K562 (cell line): Measurements from ENCODE around the gene GLI1. TPM values are rescaled to one million over a fixed set of nuclear protein-coding genes. Genes with fewer than 3 reads are reported as not detected.

ENCODE experiments used
- ATAC-seq: fragments of 200-7000 bp; cut with Tn5 transposase; 3 replicates; pipeline ENCODE4 v1.9.1; 2020; ENCODE audit warnings: moderate library complexity
- BruUV-seq: library from RNA; stranded (reverse); fragments of 400-500 nt; replicated peaks from 2 replicates; lab custom pipeline; 2021; lab: Mats Ljungman, UMichigan
- CTCF ChIA-PET: fragments of 300-600 bp; formaldehyde crosslinking; extraction: SDS; loops from one replicate; lab custom pipeline; 2021; ENCODE audit warnings: low intra/inter-chr PET ratio; lab: Yijun Ruan, JAX
- POLR2A ChIA-PET: fragments of 300-600, 350-650 bp; sonication (Branson Sonifier 250); formaldehyde crosslinking; extraction: SDS; loops from one replicate; lab custom pipeline; 2021; ENCODE audit warnings: antibody characterized with exemption, inconsistent platforms; lab: Yijun Ruan, JAX
- DNase-seq, 4 experiments: peaks; one replicate each; pipeline versions ENCODE4 v3.0.0 to v3.0.0-alpha.2; 2011 to 2018; ENCODE audit warnings: low spot score in 3 of 4, mixed read lengths in 3 of 4; ENCODE audit errors: extremely low read depth in 1 of 4
- FAIRE-seq: peaks from 2 replicates; lab custom pipeline; 2011; peaks lifted over from hg19 to GRCh38; lab: Jason Lieb, UNC
- H2AFZ ChIP-seq: 2 replicates; pipeline ENCODE4 v1.6.0; 2011; ENCODE audit warnings: low read depth, low read length, control low read depth, inconsistent platforms
- H3K27ac ChIP-seq: fragments of 200-600 bp; 3 replicates; pipeline ENCODE4 v1.8.0; 2011; ENCODE audit warnings: low read depth, mild to moderate bottlenecking, control low read depth, inconsistent platforms, low read length, moderate library complexity, mixed read lengths; ENCODE audit errors: extremely low read depth
- H3K27me3 ChIP-seq, 2 experiments: fragments of 300-600 bp in 1 of 2; 2 replicates in 1 of 2; 3 replicates in 1 of 2; pipeline versions ENCODE4 v1.6.0 to v1.8.0; 2011; ENCODE audit warnings: inconsistent platforms in 2 of 2, low read length in 2 of 2, mild to moderate bottlenecking in 1 of 2, mixed read lengths in 1 of 2, moderate library complexity in 1 of 2; ENCODE audit not compliant: control insufficient read depth in 2 of 2, insufficient read depth in 2 of 2
- H3K36me3 ChIP-seq: fragments of 300-600 bp; 3 replicates; pipeline ENCODE4 v1.8.0; 2011; ENCODE audit warnings: mild to moderate bottlenecking, low read length, inconsistent platforms; ENCODE audit not compliant: control insufficient read depth, insufficient read depth
- H3K4me1 ChIP-seq, 2 experiments: fragments of 200-600 bp in 1 of 2; replicated peaks in 1 of 2; 2 replicates in 1 of 2; 3 replicates in 1 of 2; pipeline versions ENCODE4 v1.5.1 to v1.8.0; 2011; ENCODE audit warnings: inconsistent platforms in 2 of 2, low read length in 2 of 2, mild to moderate bottlenecking in 1 of 2, mixed read lengths in 1 of 2, moderate library complexity in 1 of 2; ENCODE audit not compliant: control insufficient read depth in 2 of 2, insufficient read depth in 2 of 2
- H3K4me2 ChIP-seq: 2 replicates; pipeline ENCODE4 v1.6.1; 2011; ENCODE audit warnings: low read length, control low read depth, inconsistent platforms, mixed read lengths; ENCODE audit not compliant: insufficient read depth
- H3K4me3 ChIP-seq: fragments of 200-600 bp; sonication (generic), shearing (Covaris generic); 2 replicates; pipeline ENCODE4 v1.5.1; 2016; ENCODE audit warnings: control low read depth, inconsistent platforms
- H3K79me2 ChIP-seq: fragments of 200-600 bp; 3 replicates; pipeline ENCODE4 v1.8.0; 2011; ENCODE audit warnings: low read length, inconsistent platforms; ENCODE audit not compliant: control insufficient read depth, insufficient read depth
- H3K9ac ChIP-seq, 2 experiments: 2 replicates each; pipeline versions ENCODE4 v1.6.0 to v1.6.1; 2011; ENCODE audit warnings: low read depth in 2 of 2, low read length in 2 of 2, control low read depth in 1 of 2, inconsistent platforms in 1 of 2, mild to moderate bottlenecking in 1 of 2, mixed read lengths in 1 of 2; ENCODE audit not compliant: insufficient read depth in 1 of 2
- H3K9me1 ChIP-seq: one replicate; pipeline ENCODE4 v1.6.0; 2011; ENCODE audit warnings: inconsistent platforms, mild to moderate bottlenecking, low read length, moderate library complexity; ENCODE audit not compliant: control insufficient read depth, insufficient read depth
- H3K9me3 ChIP-seq: replicated peaks from 2 replicates; pipeline ENCODE4 v1.5.1; 2011; ENCODE audit warnings: low read depth, low read length, inconsistent platforms; ENCODE audit not compliant: control insufficient read depth, insufficient read depth
- H4K20me1 ChIP-seq: replicated peaks from 2 replicates; pipeline ENCODE4 v1.6.1; 2011; ENCODE audit warnings: low read length, inconsistent platforms, mixed read lengths; ENCODE audit not compliant: control insufficient read depth, insufficient read depth
- E2F6 ChIP-seq, 2 experiments: IDR thresholded peaks; 2 replicates each; pipeline ENCODE4 v1.6.1; 2011; ENCODE audit warnings: borderline replicate concordance in 1 of 2, control low read depth in 1 of 2, low read depth in 1 of 2, low read length in 1 of 2, mild to moderate bottlenecking in 1 of 2, mixed read lengths in 1 of 2, moderate library complexity in 1 of 2; ENCODE audit not compliant: insufficient read depth in 1 of 2, insufficient read length in 1 of 2, poor library complexity in 1 of 2, severe bottlenecking in 1 of 2; ENCODE audit errors: extremely low read depth in 1 of 2
- GABPB1 ChIP-seq: sonication (generic); formaldehyde crosslinking; IDR thresholded peaks from 2 replicates; pipeline ENCODE4 v1.8.0; 2022; ENCODE audit warnings: mild to moderate bottlenecking, missing genetic modification reagents
- NCOA1 ChIP-seq: fragments of 450-650 bp; IDR thresholded peaks from 2 replicates; pipeline ENCODE4 v1.6.1; 2016; ENCODE audit warnings: low read depth
- NFRKB ChIP-seq: fragments of 450-650 bp; IDR thresholded peaks from 2 replicates; pipeline ENCODE4 v1.6.1; 2016; ENCODE audit warnings: low read depth
- PRMT5 ChIP-seq: sonication (generic); formaldehyde crosslinking; IDR thresholded peaks from 2 replicates; pipeline ENCODE4 v1.5.0; 2020; ENCODE audit warnings: missing genetic modification reagents
- PURB ChIP-seq: sonication (generic); formaldehyde crosslinking; IDR thresholded peaks from 2 replicates; pipeline ENCODE4 v1.9.0; 2021; ENCODE audit warnings: low read depth, mild to moderate bottlenecking, missing genetic modification reagents
- RB1 ChIP-seq: fragments of 450-650 bp; IDR thresholded peaks from 2 replicates; pipeline ENCODE4 v1.6.1; 2017; ENCODE audit warnings: low read depth, mild to moderate bottlenecking
- TAL1 ChIP-seq: fragments of 450-650 bp; IDR thresholded peaks from 2 replicates; pipeline ENCODE4 v1.6.1; 2016; ENCODE audit warnings: mild to moderate bottlenecking
- ZNF134 ChIP-seq: fragments of 250-450 bp; sonication (Bioruptor Pico); conservative IDR thresholded peaks from 2 replicates; pipeline ENCODE4 v1.4.0; 2020
- ZNF175 ChIP-seq: fragments of 200-800 bp; sonication (Bioruptor generic); IDR thresholded peaks from 2 replicates; pipeline ENCODE4 v1.6.1; 2016; ENCODE audit warnings: low read depth, mild to moderate bottlenecking, missing genetic modification characterization, missing compliant biosample characterization
- WGBS: fragments of 100-300 bp; shearing (Covaris generic); methylation state at CpG from one replicate; pipeline ENCODE4 v1.1.6; 2016; ENCODE audit warnings: low coverage, mixed read lengths; ENCODE audit not compliant: insufficient coverage; ENCODE audit errors: missing lambda C conversion rate; 5-methylcytosine and 5-hydroxymethylcytosine counted together
- in situ Hi-C: fragments of 300-500 bp; cut with MboI; formaldehyde crosslinking; loops from 4 replicates; pipeline ENCODE4 v1.15.0; 2018; ENCODE audit warnings: inconsistent platforms, mixed read lengths
- intact Hi-C: fragments of 100-400 bp; cut with micrococcal nuclease; formaldehyde crosslinking; loops from 2 replicates; pipeline ENCODE4 v1.14.2; 2022
- polyA plus RNA-seq, 8 experiments: library from polyadenylated mRNA; depleted of rRNA in 4 of 8; stranded (reverse) in 5 of 8; unstranded in 3 of 8; fragments of >200 nt; fragmentation: Nextera tagmentation in 2 of 8; fragmentation: Illumina TruSeq in 1 of 8; extraction: Ambion mirVana in 2 of 8; extraction: Trizol in 1 of 8; gene quantifications; 2 replicates each; pipeline versions ENCODE4 v1.2.1 to v1.2.3, GENCODE V29; 2011 to 2014; ENCODE audit warnings: inconsistent platforms in 1 of 8, missing spikeins in 1 of 8
- total RNA-seq, 7 experiments: library from RNA; depleted of rRNA in 6 of 7; stranded (reverse); fragments of >200 nt in 6 of 7; fragmentation: Illumina TruSeq in 2 of 7; extraction: Trizol in 2 of 7; gene quantifications; 2 replicates each; pipeline versions ENCODE4 v1.2.1 to v1.2.3, GENCODE V29; 2011 to 2021; ENCODE audit warnings: low replicate concordance in 1 of 7
- TF ChIP-seq, protein P1 (sequence below), 2 experiments: fragments of 450-650 bp; IDR thresholded peaks; 2 replicates each; pipeline ENCODE4 v1.6.1; 2016; ENCODE audit warnings: mild to moderate bottlenecking in 2 of 2, borderline replicate concordance in 1 of 2, low read depth in 1 of 2, moderate library complexity in 1 of 2

Gene GLI1
- total and polyA plus RNA-seq, 9 of the 15 experiments (the other 6 are each of a cell fraction or from before 2014, with no cell fraction given): 0.24 to 3.7 (median 0.61) TPM

- Histone ChIP-seq H3K4me2 (peak within 1 kb of the TSS; percentile 91), H2AFZ (peak within 1 kb of the TSS; percentile 92), H3K79me2 (peaks cover 20% of the 10 kb centered on the region; the same call in 2 of the 3 replicates), H4K20me1 (no peaks in the 10 kb centered on the region), H3K9ac (peak within 1 kb of the TSS; percentile 78 to 87), H3K9me3 (no peaks in the 10 kb centered on the region), H3K27me3 (no peaks in the 10 kb centered on the region), H3K9me1 (no peaks in the 10 kb centered on the region), H3K27ac (peak within 1 kb of the TSS; percentile 81), H3K36me3 (no peaks in the 10 kb centered on the region), H3K4me1 (peaks cover 41 to 50% of the 10 kb centered on the region in 2 experiments), H3K4me3 (peak within 1 kb of the TSS; percentile 62; the same call in 1 of the 2 replicates)
- TSS peak; percentile 25 for BruUV-seq
- DNase-seq (peak; percentile 76 to 90 (median 87)), ATAC-seq (peak; percentile 81), FAIRE-seq (no peak)
- in situ Hi-C loops: loop anchor here (5.0 kb wide), 1 partner anchor 142 kb away; no protein-coding TSS in a partner anchor
- POLR2A ChIA-PET: interaction anchor here (0.5 to 2.4 kb wide), 24 partner anchors 10 to 574 kb away, joined by 3 to 9 read pairs (median 4); partner anchors contain the start of gene DDIT3
- intact Hi-C loops: loop anchor here (2.0 to 5.0 kb wide), 2 partner anchors 24 to 238 kb away; partner anchors contain the start of genes OS9 and R3HDM2
- WGBS: 10% methylated on average over 8 of the region's 10 CpGs
- CTCF ChIA-PET: interaction anchor here (0.6 to 2.7 kb wide), 2 partner anchors 147 to 655 kb away, joined by 3 to 15 read pairs; no protein-coding TSS in a partner anchor
- TF ChIP-seq PRMT5 (CRISPR knock-in tag): no peak
- 0 out of 2 replicates have a peak, but pooled peaks have one; percentile 52 for TF ChIP-seq NCOA1
- TF ChIP-seq TAL1: peak; percentile 19; the same call in 1 of the 2 replicates
- TF ChIP-seq ZNF134 (CRISPR knock-in tag): no peak
- TF ChIP-seq E2F6 (IDR thresholded peaks at IDR 0.05; ENCODE audit: borderline replicate concordance in 1 of 2, extremely low read depth in 1 of 2, insufficient read depth in 1 of 2, insufficient read length in 1 of 2, low read depth in 1 of 2, low read length in 1 of 2, poor library complexity in 1 of 2, severe bottlenecking in 1 of 2): peak in 1 of 2 experiments; percentile 7
- TF ChIP-seq GABPB1 (CRISPR knock-in tag): peak; percentile 59
- TF ChIP-seq, protein P1, sequence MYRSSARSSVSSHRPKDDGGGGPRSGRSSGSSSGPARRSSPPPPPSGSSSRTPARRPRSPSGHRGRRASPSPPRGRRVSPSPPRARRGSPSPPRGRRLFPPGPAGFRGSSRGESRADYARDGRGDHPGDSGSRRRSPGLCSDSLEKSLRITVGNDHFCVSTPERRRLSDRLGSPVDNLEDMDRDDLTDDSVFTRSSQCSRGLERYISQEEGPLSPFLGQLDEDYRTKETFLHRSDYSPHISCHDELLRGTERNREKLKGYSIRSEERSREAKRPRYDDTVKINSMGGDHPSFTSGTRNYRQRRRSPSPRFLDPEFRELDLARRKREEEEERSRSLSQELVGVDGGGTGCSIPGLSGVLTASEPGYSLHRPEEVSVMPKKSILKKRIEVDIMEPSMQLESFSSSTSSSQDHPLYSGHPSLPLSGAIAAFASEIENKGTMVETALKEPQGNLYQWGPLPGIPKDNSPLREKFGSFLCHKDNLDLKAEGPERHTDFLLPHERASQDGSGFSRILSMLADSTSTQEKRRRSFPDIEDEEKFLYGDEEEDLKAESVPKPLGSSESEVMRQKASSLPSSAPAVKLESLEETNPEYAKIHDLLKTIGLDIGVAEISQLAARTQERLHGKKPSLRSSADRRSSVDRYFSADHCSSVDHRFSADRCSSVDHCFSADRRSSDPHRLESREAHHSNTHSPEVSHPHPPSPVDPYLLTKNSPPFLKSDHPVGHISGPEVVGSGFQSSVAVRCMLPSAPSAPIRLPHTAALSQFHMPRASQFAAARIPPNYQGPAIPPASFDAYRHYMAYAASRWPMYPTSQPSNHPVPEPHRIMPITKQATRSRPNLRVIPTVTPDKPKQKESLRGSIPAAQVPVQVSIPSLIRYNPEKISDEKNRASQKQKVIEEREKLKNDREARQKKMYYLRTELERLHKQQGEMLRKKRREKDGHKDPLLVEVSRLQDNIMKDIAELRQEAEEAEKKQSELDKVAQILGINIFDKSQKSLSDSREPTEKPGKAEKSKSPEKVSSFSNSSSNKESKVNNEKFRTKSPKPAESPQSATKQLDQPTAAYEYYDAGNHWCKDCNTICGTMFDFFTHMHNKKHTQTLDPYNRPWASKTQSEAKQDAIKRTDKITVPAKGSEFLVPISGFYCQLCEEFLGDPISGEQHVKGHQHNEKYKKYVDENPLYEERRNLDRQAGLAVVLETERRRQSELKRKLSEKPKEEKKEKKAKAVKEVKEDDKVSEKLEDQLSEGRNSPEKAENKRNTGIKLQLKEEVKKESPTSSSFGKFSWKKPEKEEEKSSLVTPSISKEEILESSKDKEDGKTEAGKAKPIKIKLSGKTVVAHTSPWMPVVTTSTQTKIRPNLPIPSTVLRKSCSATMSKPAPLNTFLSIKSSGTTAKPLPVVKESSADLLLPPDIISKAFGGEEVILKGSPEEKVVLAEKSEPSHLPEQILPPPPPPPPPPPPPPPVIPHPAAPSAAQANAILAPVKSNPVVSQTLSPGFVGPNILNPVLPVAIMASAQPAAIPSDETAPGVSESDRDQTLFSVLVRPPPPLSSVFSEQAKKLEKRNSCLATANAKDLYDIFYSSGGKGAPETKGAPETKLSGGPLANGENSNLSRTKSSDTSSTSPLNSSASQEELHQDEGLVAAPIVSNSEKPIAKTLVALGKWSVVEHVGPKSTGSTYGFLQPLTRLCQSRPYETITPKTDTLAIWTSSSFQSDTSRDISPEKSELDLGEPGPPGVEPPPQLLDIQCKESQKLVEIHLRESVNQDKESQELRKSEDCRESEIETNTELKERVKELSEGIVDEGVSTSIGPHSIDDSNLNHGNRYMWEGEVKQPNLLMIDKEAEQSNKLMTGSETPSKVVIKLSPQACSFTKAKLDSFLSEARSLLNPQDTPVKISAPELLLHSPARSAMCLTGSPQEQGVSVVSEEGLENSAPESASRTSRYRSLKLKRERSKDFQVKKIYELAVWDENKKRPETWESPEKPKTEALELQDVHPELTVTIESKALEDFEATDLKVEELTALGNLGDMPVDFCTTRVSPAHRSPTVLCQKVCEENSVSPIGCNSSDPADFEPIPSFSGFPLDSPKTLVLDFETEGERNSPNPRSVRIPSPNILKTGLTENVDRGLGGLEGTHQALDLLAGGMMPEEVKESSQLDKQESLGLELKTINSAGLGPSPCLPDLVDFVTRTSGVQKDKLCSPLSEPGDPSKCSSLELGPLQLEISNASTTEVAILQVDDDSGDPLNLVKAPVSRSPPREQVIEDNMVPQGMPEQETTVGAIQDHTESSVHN (IDR thresholded peaks at IDR 0.05; ENCODE audit: borderline replicate concordance in 1 of 2, low read depth in 1 of 2): peak in 1 of 2 experiments; percentile 76; a peak in 2 of 4 replicates
- no peak for TF ChIP-seq PURB (CRISPR knock-in tag)
- peak; percentile 99 for TF ChIP-seq NFRKB
- no peak for TF ChIP-seq RB1
- TF ChIP-seq ZNF175 (CRISPR knock-in tag): peak; percentile 84
Measured at GRCh38 chr12:57454566-57455373, 4.8 kb upstream of the GLI1 start, which contains the start of gene INHBE. TSS of gene INHBE (plus strand) at chr12:57455307. CDS start at chr12:57455537, 230 bp downstream.
